ENCODE measurements around the gene PDE6C. TPM values are rescaled to one million over a fixed set of nuclear protein-coding genes. Genes with fewer than 3 reads are reported as not detected.
"Not testable (repeated sequence)": the region's sequence is repeated elsewhere in the genome, so short reads cannot be mapped to it uniquely, and the experiment has no call there.

The PDE6C gene
- total RNA-seq, 3 donors from 2014 or later: not detected

DNA sequence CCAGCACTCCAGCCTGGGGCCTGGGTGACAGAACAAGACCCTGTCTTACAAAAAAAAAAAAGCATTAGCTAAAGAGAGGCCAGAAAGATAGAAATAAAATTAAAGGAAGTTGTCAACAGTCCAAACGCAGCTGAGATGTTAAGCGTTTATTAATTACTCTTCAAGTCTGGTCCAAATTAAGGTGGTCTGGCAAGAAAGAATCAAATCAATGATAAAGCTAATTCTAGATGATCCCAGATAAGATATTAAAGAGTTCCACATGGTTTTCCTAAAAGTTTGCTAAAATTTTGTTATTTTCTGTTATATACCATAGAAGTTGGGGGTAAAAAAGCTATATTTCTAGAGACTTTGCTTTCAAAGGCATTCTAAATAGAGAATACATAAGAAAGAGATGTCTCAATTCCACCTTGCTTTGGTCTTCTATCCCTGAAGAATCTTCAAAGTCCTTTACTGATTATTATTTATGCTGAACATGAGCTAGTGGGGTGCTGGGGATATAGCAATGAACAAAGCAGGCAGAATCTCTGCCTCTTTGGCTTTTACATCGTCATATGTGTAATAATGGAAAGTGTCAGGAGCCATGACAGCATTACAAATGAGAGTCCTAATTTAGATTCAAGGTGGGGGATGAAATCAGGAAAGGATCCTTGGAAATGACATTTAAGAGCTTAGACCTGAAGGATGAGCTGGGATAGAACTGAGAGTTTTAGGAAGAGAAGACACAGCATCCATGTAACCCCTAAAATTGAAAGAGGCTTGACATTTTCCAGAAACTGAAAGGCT lies 66.7 kb downstream of the PDE6C start:
- no peaks in the 10 kb centered on the region for H3K27me3 Mint-ChIP-seq (ENCODE audit: low read depth)
- no peaks in the 10 kb centered on the region for H3K9me3 Mint-ChIP-seq
- H3K4me1 Mint-ChIP-seq (ENCODE audit: low read depth): no peaks in the 10 kb centered on the region
- DNase-seq: no peak
- no peak for ATAC-seq
- peaks cover 16% of the 10 kb centered on the region for H3K36me3 Mint-ChIP-seq (ENCODE audit: insufficient read depth)
- no peak overlapping the region for H3K4me3 Mint-ChIP-seq

DNA sequence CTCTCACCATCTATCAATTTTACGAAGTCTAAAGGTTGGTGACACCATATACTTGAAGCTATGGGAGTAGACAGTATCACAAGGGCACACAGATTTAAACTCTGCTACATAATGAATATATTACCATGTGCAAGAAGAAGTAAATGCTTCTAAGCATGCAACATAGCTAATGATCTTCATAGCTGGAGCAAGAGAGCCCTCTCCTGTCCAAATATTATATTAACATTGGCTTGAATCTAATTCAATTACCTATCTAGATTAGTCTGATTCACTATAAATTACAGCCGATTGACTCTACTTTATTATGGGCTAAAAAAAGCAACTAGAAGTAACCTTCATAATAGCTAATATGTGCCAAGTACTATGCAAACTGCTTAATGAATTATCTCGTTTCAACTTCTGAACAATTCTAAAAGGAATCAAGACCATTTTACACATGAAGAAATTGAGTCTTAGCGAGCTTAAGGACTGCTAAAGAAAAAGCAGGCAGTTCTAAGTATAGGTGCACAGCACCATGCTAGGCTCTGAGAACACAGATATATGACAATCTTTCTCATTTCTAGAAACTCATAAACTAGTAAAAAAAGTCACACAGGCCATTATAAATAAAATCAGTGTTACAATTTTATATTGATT lies 68.2 kb downstream of the PDE6C start:
- Mint-ChIP-seq H3K4me1 (ENCODE audit: low read depth) (no peaks in the 10 kb centered on the region), H3K36me3 (ENCODE audit: insufficient read depth) (peaks cover 9% of the 10 kb centered on the region), H3K27me3 (ENCODE audit: low read depth) (no peaks in the 10 kb centered on the region), H3K9me3 (no peaks in the 10 kb centered on the region), H3K4me3 (no peak overlapping the region)
- no peak for ATAC-seq
- DNase-seq: no peak

- Mint-ChIP-seq H3K27me3 (ENCODE audit: low read depth) (no peaks in the 10 kb centered on the region), H3K36me3 (ENCODE audit: insufficient read depth) (peaks cover 19% of the 10 kb centered on the region), H3K4me3 (no peak overlapping the region), H3K9me3 (no peaks in the 10 kb centered on the region), H3K4me1 (ENCODE audit: low read depth) (peaks cover 3% of the 10 kb centered on the region)
- ATAC-seq (no peak), DNase-seq (no peak)
Observed at GRCh38 chr10:93687737-93688136, 75.4 kb downstream of the PDE6C start.

GRCh38 chr10:93695740-93696139 lies 83.4 kb downstream of the PDE6C start:
- Mint-ChIP-seq H3K9me3 (no peaks in the 10 kb centered on the region), H3K4me1 (ENCODE audit: low read depth) (peaks cover 22% of the 10 kb centered on the region), H3K4me3 (no peak overlapping the region), H3K27me3 (ENCODE audit: low read depth) (no peaks in the 10 kb centered on the region), H3K36me3 (ENCODE audit: insufficient read depth) (peaks cover 25% of the 10 kb centered on the region)
- DNase-seq: no peak
- ATAC-seq: no peak

- not testable (repeated sequence) for H3K9me3 Mint-ChIP-seq; DNase-seq; H3K27me3 Mint-ChIP-seq (ENCODE audit: low read depth); ATAC-seq; H3K4me3 Mint-ChIP-seq
- Mint-ChIP-seq H3K4me1 (ENCODE audit: low read depth) (peaks cover 25% of the 10 kb centered on the region), H3K36me3 (ENCODE audit: insufficient read depth) (peaks cover 23% of the 10 kb centered on the region)
Observed at GRCh38 chr10:93696582-93696981, 84.2 kb downstream of the PDE6C start.

DNA sequence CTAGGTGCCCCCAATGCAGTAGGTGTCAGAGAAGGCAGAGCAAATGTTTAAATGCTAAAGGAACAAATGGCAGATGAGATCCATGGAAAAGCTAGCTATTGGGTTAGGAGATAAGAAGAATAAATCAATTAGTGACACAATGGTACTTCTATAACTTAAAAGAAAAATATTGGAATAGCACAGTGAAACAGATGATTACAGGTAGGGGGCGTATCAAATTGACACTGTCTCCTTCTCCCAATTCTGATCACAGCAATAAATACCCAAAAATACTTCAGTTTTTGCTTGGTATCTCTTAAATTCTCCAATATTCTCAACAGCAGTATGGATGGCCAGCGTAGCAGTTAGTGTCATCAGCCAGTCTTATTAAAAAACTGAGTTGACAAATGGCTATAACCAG lies 84.9 kb downstream of the PDE6C start:
- no peak overlapping the region for H3K4me3 Mint-ChIP-seq
- H3K9me3 Mint-ChIP-seq: no peaks in the 10 kb centered on the region
- peaks cover 23% of the 10 kb centered on the region for H3K36me3 Mint-ChIP-seq (ENCODE audit: insufficient read depth)
- no peak for ATAC-seq
- peaks cover 25% of the 10 kb centered on the region for H3K4me1 Mint-ChIP-seq (ENCODE audit: low read depth)
- DNase-seq: no peak
- H3K27me3 Mint-ChIP-seq (ENCODE audit: low read depth): no peaks in the 10 kb centered on the region

DNA sequence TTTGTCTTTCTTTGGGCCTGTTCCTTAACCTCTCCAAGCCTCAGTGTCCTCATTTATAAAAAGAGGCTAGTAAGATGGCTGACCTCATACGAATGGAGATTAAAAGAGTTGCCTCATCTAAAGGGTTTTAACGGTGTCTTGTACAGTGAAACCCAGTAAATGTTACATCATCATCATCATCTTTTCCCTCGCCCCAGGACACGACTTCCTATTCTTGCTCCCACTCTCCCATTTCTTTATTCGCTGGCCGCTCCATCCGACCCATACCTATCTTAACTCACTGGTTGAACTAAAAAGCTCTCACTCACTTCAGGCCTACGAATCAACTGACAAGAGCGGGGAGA lies 89.5 kb downstream of the PDE6C start:
- ATAC-seq (peak; percentile 19 to 24), DNase-seq (no peak)
- Mint-ChIP-seq H3K36me3 (ENCODE audit: insufficient read depth) (peaks cover 8% of the 10 kb centered on the region), H3K4me1 (ENCODE audit: low read depth) (peaks cover 25% of the 10 kb centered on the region), H3K4me3 (no peak overlapping the region), H3K27me3 (ENCODE audit: low read depth) (no peaks in the 10 kb centered on the region), H3K9me3 (no peaks in the 10 kb centered on the region)

- DNase-seq: peak; percentile 85
- H3K4me1 Mint-ChIP-seq (ENCODE audit: low read depth): peaks cover 29% of the 10 kb centered on the region
- peak; percentile 87 to 90 for ATAC-seq
- H3K4me3 Mint-ChIP-seq: no peak within 1 kb of the TSS
- H3K27me3 Mint-ChIP-seq (ENCODE audit: low read depth): no peaks in the 10 kb centered on the region
- peaks cover 4% of the 10 kb centered on the region for H3K36me3 Mint-ChIP-seq (ENCODE audit: insufficient read depth)
- H3K9me3 Mint-ChIP-seq: no peaks in the 10 kb centered on the region
Observed at GRCh38 chr10:93702210-93703001, 90.1 kb downstream of the PDE6C start, which contains the start of gene FRA10AC1. TSS of gene FRA10AC1 (minus strand) at chr10:93702592. CDS start at chr10:93700106, 2,486 bp downstream.

GRCh38 chr10:93703066-93703465 lies 90.7 kb downstream of the PDE6C start:
- H3K4me1 Mint-ChIP-seq (ENCODE audit: low read depth): peaks cover 36% of the 10 kb centered on the region
- H3K27me3 Mint-ChIP-seq (ENCODE audit: low read depth): no peaks in the 10 kb centered on the region
- H3K36me3 Mint-ChIP-seq (ENCODE audit: insufficient read depth): peaks cover 4% of the 10 kb centered on the region
- no peaks in the 10 kb centered on the region for H3K9me3 Mint-ChIP-seq
- no peak for ATAC-seq
- DNase-seq: no peak
- H3K4me3 Mint-ChIP-seq: no peak overlapping the region

DNA sequence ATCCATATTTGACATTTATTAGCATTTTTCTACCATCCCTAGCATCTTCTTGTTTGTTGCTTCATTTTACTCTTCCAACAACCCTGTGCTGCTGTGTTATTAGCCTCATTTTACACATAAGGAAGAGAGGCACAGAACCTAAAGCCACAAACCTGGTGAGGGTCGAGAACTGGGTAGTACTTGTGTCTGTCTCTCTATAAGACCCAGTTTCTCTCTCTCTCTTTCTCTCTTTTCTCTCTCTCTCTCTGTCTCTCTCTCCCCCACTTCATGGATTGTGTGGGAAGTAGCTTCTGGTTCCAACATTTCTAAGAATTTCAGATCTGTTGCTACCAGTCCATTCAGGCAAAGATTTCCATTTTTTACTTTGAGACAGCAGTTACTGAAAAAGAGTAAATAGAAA lies 91.5 kb downstream of the PDE6C start:
- Mint-ChIP-seq H3K9me3 (no peaks in the 10 kb centered on the region), H3K36me3 (ENCODE audit: insufficient read depth) (peaks cover 3% of the 10 kb centered on the region), H3K4me3 (peak overlapping the region; percentile 73), H3K27me3 (ENCODE audit: low read depth) (no peaks in the 10 kb centered on the region), H3K4me1 (ENCODE audit: low read depth) (peaks cover 34% of the 10 kb centered on the region)
- ATAC-seq: no peak
- no peak for DNase-seq

DNA sequence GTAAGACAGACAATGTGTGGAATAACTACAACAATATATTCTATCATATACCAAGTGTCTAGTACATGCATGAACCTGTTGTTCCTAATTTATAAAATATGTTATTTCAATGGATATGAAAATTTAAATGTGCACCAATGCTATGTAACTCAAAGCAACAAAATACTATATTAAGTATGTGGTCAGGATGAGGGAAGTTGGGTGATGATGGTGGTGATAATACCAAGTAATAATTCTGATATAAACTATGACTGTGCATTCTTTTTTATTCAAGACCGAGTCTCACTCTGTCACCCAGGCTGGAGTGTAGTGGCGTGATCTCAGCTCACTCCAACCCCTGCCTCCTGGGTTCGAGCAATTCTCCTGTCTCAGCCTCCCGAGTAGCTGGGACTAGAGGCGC lies 92.1 kb downstream of the PDE6C start:
- no peaks in the 10 kb centered on the region for H3K9me3 Mint-ChIP-seq
- no peaks in the 10 kb centered on the region for H3K36me3 Mint-ChIP-seq (ENCODE audit: insufficient read depth)
- DNase-seq: no peak
- no peak overlapping the region for H3K4me3 Mint-ChIP-seq
- H3K27me3 Mint-ChIP-seq (ENCODE audit: low read depth): no peaks in the 10 kb centered on the region
- ATAC-seq: no peak
- H3K4me1 Mint-ChIP-seq (ENCODE audit: low read depth): peaks cover 33% of the 10 kb centered on the region

- DNase-seq: no peak
- ATAC-seq: peak; percentile 16 to 25
- no peaks in the 10 kb centered on the region for H3K27me3 Mint-ChIP-seq (ENCODE audit: low read depth)
- H3K4me3 Mint-ChIP-seq: peak overlapping the region; percentile 17
- H3K9me3 Mint-ChIP-seq: no peaks in the 10 kb centered on the region
- H3K4me1 Mint-ChIP-seq (ENCODE audit: low read depth): peaks cover 21% of the 10 kb centered on the region
- H3K36me3 Mint-ChIP-seq (ENCODE audit: insufficient read depth): no peaks in the 10 kb centered on the region
Observed at GRCh38 chr10:93707623-93708022, 95.3 kb downstream of the PDE6C start.

GRCh38 chr10:93710333-93710909 lies 98.1 kb downstream of the PDE6C start:
- ATAC-seq (no peak), DNase-seq (no peak)
- H3K36me3 Mint-ChIP-seq (ENCODE audit: insufficient read depth): no peaks in the 10 kb centered on the region
- peaks cover 2% of the 10 kb centered on the region for H3K27me3 Mint-ChIP-seq (ENCODE audit: low read depth)
- no peaks in the 10 kb centered on the region for H3K9me3 Mint-ChIP-seq
- H3K4me1 Mint-ChIP-seq (ENCODE audit: low read depth): peaks cover 16% of the 10 kb centered on the region
- H3K4me3 Mint-ChIP-seq: no peak overlapping the region

DNA sequence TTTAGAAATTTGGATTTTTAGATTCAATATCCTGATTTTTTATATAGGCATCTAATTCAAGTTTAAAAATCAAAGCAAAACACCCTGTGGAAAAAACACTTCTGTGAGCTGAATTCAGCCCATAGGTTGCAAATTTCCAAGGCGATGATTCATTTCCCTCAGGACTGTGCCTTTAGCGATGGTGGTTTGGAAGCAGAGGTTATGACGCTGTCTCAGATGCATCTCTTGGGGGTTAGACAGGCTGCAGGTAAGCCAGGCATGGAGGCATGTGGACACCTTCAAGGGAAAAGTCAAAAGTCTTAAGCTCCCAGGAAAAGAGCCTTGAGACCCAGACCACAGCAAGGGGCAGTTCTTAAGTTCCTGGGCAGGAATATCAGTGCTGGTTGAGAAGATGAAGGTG lies 99.6 kb downstream of the PDE6C start:
- Mint-ChIP-seq H3K4me3 (no peak overlapping the region), H3K4me1 (ENCODE audit: low read depth) (peaks cover 13% of the 10 kb centered on the region), H3K9me3 (no peaks in the 10 kb centered on the region), H3K36me3 (ENCODE audit: insufficient read depth) (no peaks in the 10 kb centered on the region), H3K27me3 (ENCODE audit: low read depth) (peaks cover 2% of the 10 kb centered on the region)
- ATAC-seq: no peak
- no peak for DNase-seq
